IPS DF 4.7 (cell line): ENCODE data around the gene KRT23.
"Not testable (repeated sequence)": the region's sequence is repeated elsewhere in the genome, so short reads cannot be mapped to it uniquely, and the experiment has no call there.

Source experiments
- DNase-seq: peaks from one replicate; pipeline ENCODE4 v3.0.0-alpha.2; 2013; ENCODE audit warnings: low spot score; ENCODE audit errors: extremely low read depth

Gene KRT23

DNA sequence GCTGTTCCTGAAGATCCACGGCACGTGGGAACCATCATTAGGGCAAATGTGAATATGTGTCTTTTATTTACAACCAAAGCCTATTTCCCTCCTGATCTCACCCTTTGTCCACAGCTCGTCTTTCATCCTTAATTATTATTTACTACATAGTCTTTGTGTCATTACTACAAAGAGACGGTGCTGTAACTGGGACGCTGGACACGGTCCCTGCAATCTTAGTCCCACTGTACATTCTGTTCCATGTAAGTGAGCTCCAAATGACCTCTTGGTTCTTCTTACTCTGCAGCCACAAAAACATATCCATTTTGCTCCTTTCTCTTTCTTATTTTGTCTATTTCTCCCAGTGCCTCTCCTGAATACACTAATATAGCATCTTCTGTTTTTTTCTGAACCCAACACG lies 12.7 kb upstream of the KRT23 start:
- no peak for DNase-seq

DNA sequence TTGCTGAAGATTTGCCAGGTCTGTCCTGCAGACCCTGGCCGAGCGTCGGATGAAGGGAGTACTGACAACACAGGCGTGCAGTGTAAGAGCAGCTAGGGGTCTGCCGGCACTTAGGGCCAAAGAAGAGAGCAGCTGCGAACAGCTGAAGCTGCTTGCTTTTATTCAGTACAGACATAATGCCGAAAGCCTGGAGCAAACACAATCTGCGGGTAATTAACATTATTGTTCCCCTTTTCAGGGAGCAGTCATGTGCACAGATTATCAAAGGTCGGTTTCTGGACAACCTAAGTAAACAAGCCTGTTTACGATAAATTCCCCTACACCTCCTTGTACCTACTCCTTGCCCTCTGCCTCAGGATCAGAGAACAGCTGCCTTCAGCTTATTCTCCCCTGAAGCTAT lies 12.0 kb upstream of the KRT23 start:
- DNase-seq = no peak

DNA sequence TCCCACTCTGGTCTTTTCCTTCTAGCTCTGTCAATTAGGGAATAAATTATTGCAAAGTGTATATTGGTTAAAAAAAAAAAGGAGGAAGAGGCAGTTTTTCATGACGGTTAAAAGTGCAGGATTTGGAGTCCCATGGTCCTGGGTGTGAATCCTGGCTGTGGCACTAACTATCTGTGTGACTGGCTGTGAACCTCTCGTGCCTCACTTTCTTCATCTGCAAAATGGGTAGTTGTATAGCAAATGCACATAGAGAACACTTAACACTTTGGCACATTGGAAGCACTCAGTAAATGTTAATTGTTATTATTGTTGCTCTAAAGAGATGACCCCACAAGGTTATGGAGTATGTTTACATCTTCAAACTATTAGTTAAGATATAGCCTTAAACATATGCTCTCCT lies 10.5 kb upstream of the KRT23 start:
- no peak for DNase-seq

DNA sequence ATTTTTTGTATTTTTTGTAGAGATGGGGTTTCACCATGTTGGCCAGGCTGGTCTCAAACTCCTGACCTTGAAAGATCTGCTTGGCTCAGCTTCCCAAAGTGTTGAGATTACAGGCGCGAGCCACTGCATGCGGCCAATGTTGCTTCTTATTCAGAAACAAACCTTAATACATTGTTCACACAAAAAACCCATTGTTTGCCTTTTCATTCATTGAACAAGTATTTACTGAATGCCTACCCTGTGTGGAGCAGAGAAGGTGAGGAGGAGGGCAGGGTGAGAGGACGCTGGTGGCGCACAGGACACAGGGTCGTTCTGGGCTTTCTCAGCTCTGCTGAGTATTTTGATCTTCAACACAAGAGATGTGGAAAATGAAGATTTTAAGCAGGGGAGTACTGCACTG lies 8.0 kb upstream of the KRT23 start:
- DNase-seq = no peak

DNA sequence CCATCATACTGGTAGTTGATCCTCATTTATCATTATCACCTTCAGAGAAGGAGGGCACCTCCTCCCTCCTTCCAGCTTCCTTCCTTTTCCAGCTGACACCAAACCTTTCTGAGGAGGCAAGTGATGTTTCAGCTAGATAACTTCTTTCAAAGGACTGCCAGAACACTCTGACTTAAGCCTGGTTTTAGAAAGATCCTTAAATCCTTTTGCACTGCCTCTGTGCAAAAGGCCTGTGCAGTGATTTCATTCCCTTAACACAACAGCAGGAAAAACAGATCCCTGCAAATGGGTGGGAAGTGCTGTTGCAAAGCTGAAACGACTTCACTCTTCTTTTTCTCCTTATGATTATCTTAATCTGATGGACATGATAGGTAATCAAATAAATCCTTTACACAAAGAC lies 7.1 kb upstream of the KRT23 start:
- DNase-seq = no peak

DNA sequence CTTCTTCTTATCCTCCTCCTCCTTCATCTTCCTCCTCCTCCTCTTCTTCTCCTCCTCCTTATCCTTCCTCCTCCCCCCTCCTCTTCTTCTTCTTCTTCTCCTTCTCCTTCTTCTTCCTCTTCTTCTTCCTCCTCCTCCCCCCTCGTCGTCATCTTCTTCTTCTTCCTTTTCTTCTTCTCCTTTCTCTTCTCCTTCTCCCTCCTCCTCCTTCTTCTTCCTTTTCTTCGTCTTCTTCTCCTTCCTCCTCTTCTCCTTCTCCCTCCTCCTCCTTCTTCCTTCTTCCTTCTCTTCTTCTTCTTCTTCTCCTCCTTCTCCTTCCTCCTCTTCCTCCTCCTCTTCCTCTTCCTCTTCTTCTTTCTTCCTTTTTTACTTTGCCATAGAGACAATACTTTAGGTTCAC lies 5.1 kb upstream of the KRT23 start:
- no peak for DNase-seq

DNA sequence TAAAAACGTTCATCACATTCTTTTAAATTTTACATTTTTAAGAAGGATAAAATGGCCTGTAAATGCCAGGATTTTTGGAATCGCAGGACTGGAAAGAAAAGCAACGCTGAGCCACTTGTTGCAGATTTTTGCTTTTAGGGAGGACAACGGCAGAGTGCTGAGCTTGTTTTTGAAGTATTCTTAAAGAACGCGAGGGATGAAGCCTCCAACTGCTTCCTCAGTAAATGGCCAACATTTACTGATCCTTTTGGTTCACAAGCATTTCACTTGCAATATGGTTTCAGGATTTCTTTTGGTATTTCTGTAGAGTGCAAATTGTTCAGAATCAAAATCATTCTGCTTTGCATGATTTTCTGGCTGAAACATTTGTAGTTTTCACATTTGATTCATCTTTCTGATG lies 2.8 kb upstream of the KRT23 start:
- DNase-seq = no peak

DNA sequence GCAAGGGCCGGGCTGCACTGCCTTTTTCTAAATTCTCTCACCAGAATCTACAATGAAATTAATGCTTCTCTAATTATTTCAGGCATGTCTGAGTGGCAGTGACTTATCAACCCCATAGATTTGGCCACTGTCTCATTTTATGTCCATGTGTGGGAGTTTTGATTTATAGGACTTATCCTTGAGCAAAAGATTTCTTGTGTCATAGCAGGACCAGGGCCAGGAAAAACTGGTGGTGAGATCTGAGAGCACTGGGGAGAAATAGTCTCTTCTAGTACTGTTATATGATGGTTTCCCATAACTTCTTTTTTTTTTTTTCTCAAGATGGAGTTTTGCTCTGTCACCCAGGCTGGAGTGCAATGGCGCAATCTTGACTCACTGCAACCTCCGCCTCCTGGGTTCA lies 1.5 kb upstream of the KRT23 start:
- no peak for DNase-seq

DNA sequence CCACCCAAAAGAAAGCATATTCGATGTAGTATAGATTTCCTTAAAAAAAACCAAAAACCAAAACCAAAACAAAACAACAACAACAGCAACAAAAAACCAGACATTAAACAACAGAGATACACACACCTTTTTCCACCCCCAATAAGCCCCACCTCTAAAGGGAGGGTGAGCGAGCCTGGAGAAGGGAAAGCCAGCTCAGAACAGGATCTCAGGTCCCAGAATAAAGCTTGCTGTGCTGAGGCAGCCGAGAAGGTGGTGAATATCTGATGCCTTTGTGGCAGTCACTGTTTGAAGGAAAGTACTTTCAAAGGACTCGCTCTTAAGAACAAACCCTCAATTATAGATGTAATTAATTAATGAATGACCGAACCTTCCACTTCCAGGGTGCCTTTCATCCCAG lies 470 bp downstream of the KRT23 start:
- DNase-seq = no peak

DNA sequence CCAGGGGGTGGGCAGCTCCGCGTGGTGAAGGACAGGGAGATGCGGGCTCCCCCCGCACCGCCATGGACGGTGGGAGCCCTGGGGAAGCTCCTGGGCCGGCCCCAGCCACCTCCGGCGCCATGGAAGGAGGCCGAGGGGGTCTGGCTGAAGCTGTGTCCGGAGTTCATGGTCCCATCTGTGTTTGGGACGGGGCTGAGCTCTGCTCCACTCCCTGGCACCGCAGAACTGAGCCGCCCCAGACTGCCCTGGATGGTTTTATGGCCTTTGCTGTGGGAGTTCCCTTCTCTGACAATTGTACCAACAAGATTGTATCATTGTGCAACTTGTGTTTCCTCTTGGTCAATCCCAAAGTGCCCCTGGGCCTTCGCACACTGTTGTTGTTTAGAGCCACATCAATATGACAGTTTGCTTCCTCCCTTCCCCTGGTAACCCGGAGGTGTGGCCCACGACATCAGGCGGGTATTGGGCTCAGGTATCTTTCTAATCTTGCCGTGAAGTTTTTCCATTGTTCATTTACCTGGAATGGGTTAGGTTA lies 942 bp downstream of the KRT23 start:
- DNase-seq = no peak

DNA sequence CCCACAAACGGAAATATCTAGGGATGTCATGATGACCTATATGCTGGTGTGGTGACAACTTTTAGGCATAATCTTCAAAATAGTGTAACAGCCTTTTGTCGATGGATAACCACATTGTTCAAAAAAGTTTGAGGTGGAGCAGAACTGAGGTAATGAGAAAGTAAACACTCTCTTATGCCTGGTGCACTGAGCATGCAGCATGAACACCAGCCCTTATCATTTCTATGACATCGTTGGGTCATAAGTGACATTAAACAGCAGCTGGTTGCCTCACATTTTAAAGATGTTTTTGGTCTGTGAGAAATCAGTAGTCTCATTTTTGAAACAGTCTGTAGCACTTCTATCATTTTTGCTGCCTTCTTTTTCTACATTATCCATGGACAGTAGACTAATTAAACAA lies 1.8 kb downstream of the KRT23 start:
- no peak for DNase-seq

DNA sequence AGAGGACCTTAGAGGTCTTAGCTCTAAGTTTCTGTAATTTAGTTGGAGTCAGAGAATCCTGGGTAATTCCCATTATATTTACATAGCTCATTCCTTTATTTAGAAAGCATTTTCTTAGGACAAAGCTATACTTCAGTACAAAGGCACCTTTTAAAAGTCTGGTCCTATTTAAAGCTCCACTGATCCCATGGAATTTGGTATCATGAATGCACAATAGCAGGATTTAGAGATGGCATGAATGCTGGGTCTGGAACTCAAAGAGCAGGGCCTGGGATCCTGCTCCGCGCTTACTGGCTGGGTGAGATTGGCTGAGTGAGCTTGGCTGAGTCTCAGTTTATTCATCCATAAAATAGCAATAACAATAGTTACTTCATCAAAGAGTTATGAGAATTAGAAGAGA lies 4.8 kb downstream of the KRT23 start:
- no peak for DNase-seq

DNA sequence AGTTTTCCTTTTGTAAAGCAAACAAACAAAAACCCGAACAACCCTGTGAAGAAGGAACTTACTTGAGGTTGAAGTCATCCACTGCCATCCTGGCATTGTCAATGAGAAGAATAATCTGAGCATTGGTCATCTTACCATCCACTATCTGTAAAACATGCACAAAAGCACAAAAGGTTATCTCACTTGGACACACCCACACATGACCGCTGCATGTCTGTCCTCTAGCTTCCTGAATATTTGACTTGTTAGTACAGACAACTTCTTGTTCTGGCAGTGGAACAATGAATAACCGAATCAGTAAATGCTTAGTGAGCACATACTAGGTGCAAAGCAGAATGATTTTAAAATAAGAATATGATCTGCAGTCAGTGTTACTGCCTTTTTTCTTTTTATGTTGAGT lies 6.1 kb downstream of the KRT23 start:
- DNase-seq = no peak

DNA sequence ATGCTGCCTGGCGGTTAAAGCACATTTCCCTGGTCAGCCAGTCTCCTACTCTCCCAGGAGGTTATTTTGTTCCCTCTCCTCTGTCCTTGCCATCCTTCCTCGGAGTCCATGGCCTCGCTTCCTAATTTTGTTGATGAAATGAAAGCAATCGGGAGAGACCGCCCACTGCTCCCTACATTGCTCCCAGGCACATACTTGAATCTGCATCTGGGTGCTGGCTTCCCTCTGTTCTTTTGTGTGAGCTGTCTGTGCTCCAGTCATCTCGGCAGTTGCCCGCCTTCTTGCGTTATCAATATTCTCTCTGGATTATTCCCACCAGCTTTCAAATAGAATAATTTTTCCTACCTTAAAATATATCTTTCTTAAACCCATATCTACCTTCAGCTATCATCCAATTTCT lies 11.1 kb downstream of the KRT23 start:
- no peak for DNase-seq

DNA sequence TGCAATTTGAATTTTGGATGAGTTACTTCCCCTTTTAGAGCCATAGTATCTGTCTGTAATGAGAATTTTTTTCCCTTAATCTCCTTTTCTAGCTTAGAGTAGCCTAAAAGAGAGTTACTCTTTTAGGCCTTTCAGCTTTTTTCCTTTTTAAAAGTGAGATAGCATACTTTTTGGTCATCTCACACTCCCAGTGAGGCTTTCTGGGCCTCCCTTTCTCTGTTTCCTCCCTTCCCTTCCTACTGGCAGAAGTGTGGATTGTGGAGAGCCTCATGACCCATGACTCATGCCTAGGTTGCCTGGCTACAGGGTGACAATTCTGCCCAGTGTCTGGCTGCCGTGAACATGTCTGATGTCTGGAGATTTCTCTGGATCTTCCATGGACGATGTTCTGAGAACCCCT lies 15.2 kb downstream of the KRT23 start:
- no peak for DNase-seq

DNA sequence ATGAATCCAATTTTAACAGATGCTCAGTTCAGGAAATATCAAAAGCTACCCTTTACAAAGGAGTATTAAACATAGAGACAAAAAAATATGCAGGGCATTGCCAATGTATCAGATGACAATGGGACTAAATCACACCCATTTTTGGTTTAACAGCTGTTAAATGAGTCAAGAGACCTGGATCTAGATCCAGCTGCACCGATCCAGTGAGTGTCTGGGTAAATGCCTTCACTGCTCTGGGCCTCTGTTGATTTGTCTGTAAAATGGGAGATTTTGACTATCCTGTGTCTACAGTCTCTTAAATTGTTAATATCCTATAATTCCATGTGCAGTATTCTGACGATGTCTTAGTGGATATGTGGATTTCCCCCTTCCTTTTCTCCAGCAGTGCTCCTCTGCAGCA lies 16.4 kb downstream of the KRT23 start:
- no peak for DNase-seq

DNA sequence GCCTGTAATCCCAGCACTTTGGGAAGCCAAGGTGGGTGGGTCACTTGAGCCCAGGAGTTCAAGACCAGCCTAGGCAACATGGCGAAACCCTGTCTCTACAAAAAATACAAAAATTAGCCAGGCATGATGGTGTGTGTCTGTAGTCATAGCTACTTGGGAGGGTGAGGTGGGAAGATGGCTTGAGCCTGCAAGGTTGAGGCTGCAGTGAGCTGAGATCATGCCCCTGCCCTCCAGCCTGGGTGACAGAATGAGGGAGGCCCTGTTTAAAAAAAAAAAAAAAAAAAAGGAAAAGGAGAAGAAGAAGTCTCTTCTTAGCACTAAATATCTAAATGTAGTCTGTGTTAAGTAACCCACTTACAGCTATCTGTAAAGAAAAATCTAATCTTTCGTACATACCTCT lies 20.3 kb downstream of the KRT23 start:
- not testable (repeated sequence) for DNase-seq

DNA sequence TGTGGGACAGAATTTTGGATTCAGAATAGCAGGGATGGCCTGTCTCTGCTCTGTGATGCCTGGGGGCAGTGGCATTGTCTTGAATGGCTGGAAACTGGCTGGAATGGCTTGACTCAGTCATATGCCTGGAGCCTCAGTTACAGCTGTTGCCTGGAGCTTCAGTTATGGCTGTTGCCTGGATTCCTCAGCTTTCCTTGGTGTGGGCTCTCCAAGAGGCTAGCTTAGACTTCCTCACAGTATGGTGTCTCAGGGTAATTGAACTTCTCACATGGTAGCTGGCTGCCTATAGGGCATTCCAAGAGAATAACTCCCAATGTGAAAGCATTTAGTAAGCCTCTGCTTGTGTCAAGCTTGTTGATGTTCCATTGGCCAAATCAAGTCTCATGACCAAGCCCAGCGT lies 21.1 kb downstream of the KRT23 start:
- DNase-seq = no peak

DNA sequence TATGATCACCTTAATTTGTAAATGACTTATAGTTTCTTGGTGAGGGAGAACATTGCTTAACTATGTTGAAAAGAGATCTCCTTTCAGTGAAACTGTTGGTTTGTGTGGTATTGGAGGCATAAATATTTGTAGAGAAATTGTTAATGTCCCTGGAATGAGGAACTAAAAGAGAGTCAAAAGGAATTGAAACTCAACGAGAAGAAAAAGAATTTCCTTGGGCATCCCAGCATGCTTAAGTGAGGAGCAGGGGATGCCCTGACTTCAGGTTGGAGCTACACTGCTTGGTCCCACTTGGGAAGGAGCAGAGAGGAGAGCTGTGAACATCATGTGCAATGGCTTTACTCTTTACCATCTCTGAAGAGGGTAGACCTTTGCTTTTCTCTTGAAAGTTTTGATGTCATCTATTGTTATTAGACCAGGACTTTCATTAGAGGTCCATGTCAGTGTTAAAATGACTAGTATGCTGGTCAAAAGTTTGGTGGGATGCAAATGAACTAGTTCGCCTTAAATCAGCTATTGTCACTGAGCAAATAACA lies 21.7 kb downstream of the KRT23 start:
- no peak for DNase-seq

DNA sequence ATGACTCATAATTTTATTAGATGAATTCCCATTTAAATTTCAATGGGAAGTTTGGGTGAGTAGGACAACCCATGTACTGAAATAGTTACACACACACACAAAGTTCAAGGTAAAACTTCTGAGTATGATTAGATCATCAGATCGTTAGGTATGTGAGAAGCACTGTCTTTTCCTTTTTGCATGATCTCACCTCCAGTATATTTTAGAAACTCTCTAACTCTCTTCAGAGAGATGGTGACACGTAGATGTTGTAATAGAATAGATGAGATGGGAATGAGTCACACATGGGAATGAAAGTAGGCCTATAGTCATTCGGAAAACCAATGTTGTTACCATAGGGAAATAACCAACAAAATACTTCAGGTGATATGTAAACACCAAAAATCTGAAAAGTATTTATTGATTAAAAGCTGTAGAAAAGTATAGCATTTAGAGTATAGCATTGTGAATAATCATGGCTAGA lies 22.2 kb downstream of the KRT23 start:
- DNase-seq = no peak

DNA sequence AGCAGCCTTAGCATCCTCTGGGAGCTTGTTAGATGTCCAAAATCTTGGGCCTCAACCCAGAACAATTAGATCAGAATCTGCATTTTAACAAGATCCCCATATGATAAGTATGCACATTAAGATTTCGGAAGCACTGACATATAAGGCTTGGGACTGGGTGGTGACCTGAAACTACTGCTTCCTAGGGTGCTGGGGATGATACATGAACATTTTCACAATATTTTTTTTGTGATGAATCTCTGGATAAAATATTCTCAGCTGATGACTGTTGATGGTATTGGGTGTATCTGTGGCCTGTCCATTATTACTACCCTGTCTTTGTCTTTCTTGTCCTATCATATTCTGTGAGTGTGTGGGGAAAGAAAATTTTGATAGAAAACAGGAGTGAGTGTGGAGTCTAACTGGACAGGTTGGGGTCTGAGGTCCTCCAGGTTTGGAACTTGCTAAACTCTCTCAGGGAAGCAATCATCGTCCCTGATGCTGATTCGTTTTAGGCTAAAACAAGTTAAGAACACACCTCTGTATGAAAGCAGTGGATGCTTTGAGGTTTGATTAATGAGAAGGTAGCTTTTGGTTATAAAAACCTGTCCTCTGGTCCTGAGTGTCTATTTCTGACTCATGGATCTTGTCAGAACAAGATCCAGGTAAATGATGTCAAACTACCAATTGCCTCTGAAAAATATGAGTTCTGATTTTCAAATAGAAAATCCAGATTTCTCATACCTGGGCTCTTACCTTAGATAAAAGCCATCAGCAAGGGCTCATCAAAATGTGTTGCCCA lies 23.2 kb downstream of the KRT23 start:
- no peak for DNase-seq

DNA sequence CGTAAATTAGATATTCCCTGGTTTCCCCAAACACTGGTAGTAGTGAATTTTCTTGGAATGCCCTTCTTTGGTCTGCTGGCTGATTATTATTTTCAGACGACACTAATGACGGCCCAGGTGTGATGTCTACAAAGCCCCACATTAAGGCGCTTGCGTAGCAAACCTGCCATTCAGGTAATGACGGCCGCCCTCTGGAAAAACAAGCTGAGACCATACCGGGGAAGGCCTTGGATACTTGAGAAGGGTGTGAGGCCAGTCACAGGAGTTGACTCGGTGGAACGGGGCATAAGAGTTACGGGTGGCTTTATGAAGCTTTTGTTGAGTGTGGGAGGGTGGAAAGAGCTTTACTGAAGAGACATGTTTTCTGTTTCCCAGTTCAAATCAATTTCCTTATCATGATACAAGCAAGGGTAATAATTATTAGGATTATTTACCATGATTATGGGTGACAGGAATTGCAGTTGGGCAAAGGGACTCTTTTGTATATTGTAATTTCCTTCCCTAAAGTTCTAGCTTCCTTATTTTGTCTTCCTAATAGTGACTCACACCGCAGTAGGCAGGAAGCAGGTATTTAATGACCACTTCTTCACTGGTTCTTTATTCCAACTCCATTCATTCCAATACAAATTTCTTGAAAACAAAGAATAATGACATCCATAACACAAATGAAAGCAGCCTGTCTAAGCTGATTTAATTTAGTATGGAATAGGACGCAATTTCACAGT lies 24.8 kb downstream of the KRT23 start:
- DNase-seq = no peak

DNA sequence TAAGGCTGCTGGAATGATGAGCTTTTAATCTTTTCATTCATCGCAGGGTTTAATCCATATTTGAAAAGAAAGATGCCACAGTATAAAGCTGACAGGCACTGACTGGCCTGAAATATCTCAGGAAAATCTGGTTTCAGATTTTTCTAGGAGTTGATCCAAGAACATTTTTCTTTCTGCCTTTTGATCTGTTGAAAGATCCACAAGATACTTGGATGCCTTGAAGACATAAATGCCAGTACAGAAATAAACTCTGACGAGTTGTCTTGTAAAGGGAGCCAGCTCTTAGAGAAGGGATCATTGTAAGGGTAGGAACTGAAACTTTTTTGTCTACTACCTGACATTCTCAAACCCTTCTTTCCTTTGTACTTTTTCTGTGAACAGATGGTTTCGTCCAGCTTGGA lies 27.0 kb downstream of the KRT23 start:
- DNase-seq = no peak
